Stimulated activated CD4-positive, alpha-beta T cell treated with anti-CD3 and anti-CD28 coated beads, Interleukin-4, amount 100 ng/mL, for 1 hour (primary cell): ENCODE data around the gene SKIL.

Experiments used
- DNase-seq: peaks from one replicate; pipeline ENCODE4 v3.0.0-alpha.2; 2020

SKIL gene

GRCh38 chr3:170438836-170439235 is 81.3 kb downstream of the SKIL start:
- DNase-seq = no peak

- no peak for DNase-seq
Observed at GRCh38 chr3:170440344-170440743, 82.8 kb downstream of the SKIL start.

GRCh38 chr3:170441412-170441811 is 83.9 kb downstream of the SKIL start:
- DNase-seq = no peak

- no peak for DNase-seq
Observed at GRCh38 chr3:170442947-170443346, 85.4 kb downstream of the SKIL start.

- DNase-seq = no peak
Observed at GRCh38 chr3:170443457-170443856, 85.9 kb downstream of the SKIL start.
